Inferior parietal cortex (tissue), 1 donor: ENCODE data around the gene SMIM1.

ENCODE experiments used
- DNase-seq: peaks from one replicate; pipeline ENCODE4 v3.0.0-alpha.2; 2016; ENCODE audit errors: extremely low spot score

Gene SMIM1

GRCh38 chr1:3821447-3821846 lies 48.9 kb downstream of the SMIM1 start:
- DNase-seq: no peak

GRCh38 chr1:3821908-3822307 lies 49.4 kb downstream of the SMIM1 start:
- no peak for DNase-seq

GRCh38 chr1:3822421-3822820 lies 49.9 kb downstream of the SMIM1 start:
- DNase-seq: no peak

- no peak for DNase-seq
Measured at GRCh38 chr1:3824650-3825049, 52.1 kb downstream of the SMIM1 start.

- DNase-seq: no peak
Measured at GRCh38 chr1:3825356-3825755, 52.8 kb downstream of the SMIM1 start.
